Neural cell (in vitro differentiated cells): ENCODE results near the gene MAPT. TPM values are rescaled to one million over a fixed set of nuclear protein-coding genes. Genes with fewer than 3 reads are reported as not detected.

Experiments used
- H2AFZ ChIP-seq: fragments of 200-600, 300-800 bp; sonication (generic), shearing (Covaris generic); 2 replicates; pipeline ENCODE4 v1.6.0; 2014; ENCODE audit warnings: low read depth, mild to moderate bottlenecking, antibody characterized with exemption, low read length, moderate library complexity
- H3F3A ChIP-seq: fragments of 200-600 bp; shearing (Covaris generic); 2 replicates; pipeline ENCODE4 v1.6.1; 2016; ENCODE audit warnings: mild to moderate bottlenecking, moderate library complexity, mixed read lengths, antibody characterized with exemption, low read length; ENCODE audit not compliant: insufficient read depth, poor library complexity, severe bottlenecking
- H3K27ac ChIP-seq: fragments of 200-600, 300-800 bp; sonication (generic), shearing (Covaris generic); 2 replicates; pipeline ENCODE4 v1.5.1; 2014; ENCODE audit warnings: mild to moderate bottlenecking, low read length, moderate library complexity
- H3K27me3 ChIP-seq: fragments of 300-800, 200-600 bp; sonication (generic), shearing (Covaris generic); 2 replicates; pipeline ENCODE4 v1.6.0; 2014; ENCODE audit warnings: mild to moderate bottlenecking, low read depth, low read length, moderate library complexity; ENCODE audit not compliant: insufficient read depth
- H3K36me3 ChIP-seq: fragments of 300-800, 200-600 bp; sonication (generic), shearing (Covaris generic); 2 replicates; pipeline ENCODE4 v1.5.1; 2014; ENCODE audit warnings: mild to moderate bottlenecking, antibody characterized with exemption, low read length, moderate library complexity; ENCODE audit not compliant: insufficient read depth
- H3K4me2 ChIP-seq: fragments of 300-800, 200-600 bp; sonication (generic), shearing (Covaris generic); 2 replicates; pipeline ENCODE4 v1.6.0; 2014; ENCODE audit warnings: mild to moderate bottlenecking, low read length
- H3K4me3 ChIP-seq: fragments of 300-800, 200-600 bp; sonication (generic), shearing (Covaris generic); 2 replicates; pipeline ENCODE4 v1.5.1; 2014; ENCODE audit warnings: mild to moderate bottlenecking, low read length, moderate library complexity
- H3K79me2 ChIP-seq: fragments of 200-600 bp; shearing (Covaris generic); replicated peaks from 2 replicates; pipeline ENCODE4 v1.6.0; 2014; ENCODE audit warnings: mild to moderate bottlenecking, low read length, moderate library complexity; ENCODE audit not compliant: insufficient read depth
- H3K9ac ChIP-seq: fragments of 300-800, 200-600 bp; sonication (generic), shearing (Covaris generic); 2 replicates; pipeline ENCODE4 v1.6.1; 2016; ENCODE audit warnings: mild to moderate bottlenecking, low read length, mixed read lengths
- H3K9me2 ChIP-seq: fragments of 200-600 bp; shearing (Covaris generic); 2 replicates; pipeline ENCODE4 v1.6.1; 2016; ENCODE audit warnings: mild to moderate bottlenecking, low read length, mixed read lengths; ENCODE audit not compliant: insufficient read depth
- H3K9me3 ChIP-seq: fragments of 200-600, 300-800 bp; sonication (generic), shearing (Covaris generic); 2 replicates; pipeline ENCODE4 v1.6.1; 2016; ENCODE audit warnings: mild to moderate bottlenecking, mixed run types, low read length, moderate library complexity, mixed read lengths
- H4K20me1 ChIP-seq: fragments of 200-600 bp; shearing (Covaris generic); 2 replicates; pipeline ENCODE4 v1.6.1; 2016; ENCODE audit warnings: mild to moderate bottlenecking, mixed run types; ENCODE audit not compliant: insufficient read depth
- EP300 ChIP-seq: fragments of 450-650 bp; conservative IDR thresholded peaks from 2 replicates; pipeline ENCODE4 v1.6.1; 2014; ENCODE audit warnings: antibody characterized with exemption, mild to moderate bottlenecking, moderate library complexity; ENCODE audit not compliant: poor library complexity, severe bottlenecking
- EZH2 ChIP-seq: fragments of 200-600, 300-800 bp; shearing (Covaris generic), sonication (generic); IDR thresholded peaks from 2 replicates; pipeline ENCODE4 v1.6.1; 2014; ENCODE audit warnings: antibody characterized with exemption, low read length, borderline replicate concordance, mild to moderate bottlenecking; ENCODE audit not compliant: insufficient read depth, poor library complexity, severe bottlenecking
- MXI1 ChIP-seq: fragments of 450-650 bp; conservative IDR thresholded peaks from 2 replicates; pipeline ENCODE4 v1.6.1; 2014; ENCODE audit warnings: antibody characterized with exemption, mild to moderate bottlenecking; ENCODE audit not compliant: poor library complexity, severe bottlenecking
- POLR2AphosphoS5 ChIP-seq: IDR thresholded peaks from 2 replicates; pipeline ENCODE4 v1.6.1; 2012
- RAD21 ChIP-seq: fragments of 450-650 bp; conservative IDR thresholded peaks from 2 replicates; pipeline ENCODE4 v1.6.1; 2014; ENCODE audit warnings: antibody characterized with exemption, mild to moderate bottlenecking, moderate library complexity
- SMC3 ChIP-seq: fragments of 450-650 bp; conservative IDR thresholded peaks from 2 replicates; pipeline ENCODE4 v1.6.1; 2014; ENCODE audit warnings: antibody characterized with exemption, mild to moderate bottlenecking, moderate library complexity; ENCODE audit not compliant: poor library complexity
- TAF1 ChIP-seq: IDR thresholded peaks from 2 replicates; pipeline ENCODE4 v1.6.1; 2012; ENCODE audit warnings: low read depth
- polyA plus RNA-seq: library from polyadenylated mRNA; depleted of rRNA; stranded (reverse); fragments of >200 nt; gene quantifications from 2 replicates; pipeline ENCODE4 v1.2.3, GENCODE V29; 2014
- TF ChIP-seq, protein P1 (sequence below): fragments of 450-650 bp; IDR thresholded peaks from 2 replicates; pipeline ENCODE4 v1.5.1; 2014; ENCODE audit warnings: antibody characterized with exemption, mild to moderate bottlenecking, moderate library complexity; ENCODE audit not compliant: poor library complexity, severe bottlenecking
- TF ChIP-seq, protein P2 (sequence below): IDR thresholded peaks from 2 replicates; pipeline ENCODE4 v1.6.1; 2012; ENCODE audit warnings: borderline replicate concordance

The MAPT gene
- polyA plus RNA-seq, 1 donor from 2014 or later = 94.5 TPM

DNA sequence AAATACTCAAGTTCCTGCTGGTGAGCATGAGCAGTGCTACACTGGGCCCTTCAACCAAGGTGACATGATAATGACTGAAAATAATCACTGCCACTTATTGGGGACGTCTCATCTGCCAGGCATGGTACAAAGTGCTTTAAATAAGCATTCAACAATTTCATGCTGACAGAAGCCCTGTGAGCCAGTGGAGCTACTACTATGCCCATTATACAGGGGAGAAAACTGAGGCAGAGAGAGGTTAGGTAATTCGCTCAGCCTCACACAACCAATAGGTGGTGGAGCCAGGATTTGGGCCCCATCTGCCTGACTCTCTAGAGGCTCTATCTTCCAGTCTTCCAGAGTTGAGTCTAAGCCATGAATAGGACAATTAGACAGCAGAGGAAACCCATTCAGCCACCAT is 74.4 kb downstream of the MAPT start:
- no peak overlapping the region for H2AFZ ChIP-seq
- H3K9me2 ChIP-seq = no peaks in the 10 kb centered on the region
- H3K36me3 ChIP-seq = peaks cover 13% of the 10 kb centered on the region
- no peak overlapping the region for H3K27ac ChIP-seq
- H4K20me1 ChIP-seq = no peaks in the 10 kb centered on the region
- TF ChIP-seq EP300 = no peak
- no peak for TF ChIP-seq EZH2
- TF ChIP-seq, protein P1, sequence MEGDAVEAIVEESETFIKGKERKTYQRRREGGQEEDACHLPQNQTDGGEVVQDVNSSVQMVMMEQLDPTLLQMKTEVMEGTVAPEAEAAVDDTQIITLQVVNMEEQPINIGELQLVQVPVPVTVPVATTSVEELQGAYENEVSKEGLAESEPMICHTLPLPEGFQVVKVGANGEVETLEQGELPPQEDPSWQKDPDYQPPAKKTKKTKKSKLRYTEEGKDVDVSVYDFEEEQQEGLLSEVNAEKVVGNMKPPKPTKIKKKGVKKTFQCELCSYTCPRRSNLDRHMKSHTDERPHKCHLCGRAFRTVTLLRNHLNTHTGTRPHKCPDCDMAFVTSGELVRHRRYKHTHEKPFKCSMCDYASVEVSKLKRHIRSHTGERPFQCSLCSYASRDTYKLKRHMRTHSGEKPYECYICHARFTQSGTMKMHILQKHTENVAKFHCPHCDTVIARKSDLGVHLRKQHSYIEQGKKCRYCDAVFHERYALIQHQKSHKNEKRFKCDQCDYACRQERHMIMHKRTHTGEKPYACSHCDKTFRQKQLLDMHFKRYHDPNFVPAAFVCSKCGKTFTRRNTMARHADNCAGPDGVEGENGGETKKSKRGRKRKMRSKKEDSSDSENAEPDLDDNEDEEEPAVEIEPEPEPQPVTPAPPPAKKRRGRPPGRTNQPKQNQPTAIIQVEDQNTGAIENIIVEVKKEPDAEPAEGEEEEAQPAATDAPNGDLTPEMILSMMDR = no peak
- TF ChIP-seq RAD21 = no peak
- no peak for TF ChIP-seq TAF1
- no peak for TF ChIP-seq MXI1
- no peak for TF ChIP-seq SMC3
- no peak for TF ChIP-seq POLR2AphosphoS5
- TF ChIP-seq, protein P2, sequence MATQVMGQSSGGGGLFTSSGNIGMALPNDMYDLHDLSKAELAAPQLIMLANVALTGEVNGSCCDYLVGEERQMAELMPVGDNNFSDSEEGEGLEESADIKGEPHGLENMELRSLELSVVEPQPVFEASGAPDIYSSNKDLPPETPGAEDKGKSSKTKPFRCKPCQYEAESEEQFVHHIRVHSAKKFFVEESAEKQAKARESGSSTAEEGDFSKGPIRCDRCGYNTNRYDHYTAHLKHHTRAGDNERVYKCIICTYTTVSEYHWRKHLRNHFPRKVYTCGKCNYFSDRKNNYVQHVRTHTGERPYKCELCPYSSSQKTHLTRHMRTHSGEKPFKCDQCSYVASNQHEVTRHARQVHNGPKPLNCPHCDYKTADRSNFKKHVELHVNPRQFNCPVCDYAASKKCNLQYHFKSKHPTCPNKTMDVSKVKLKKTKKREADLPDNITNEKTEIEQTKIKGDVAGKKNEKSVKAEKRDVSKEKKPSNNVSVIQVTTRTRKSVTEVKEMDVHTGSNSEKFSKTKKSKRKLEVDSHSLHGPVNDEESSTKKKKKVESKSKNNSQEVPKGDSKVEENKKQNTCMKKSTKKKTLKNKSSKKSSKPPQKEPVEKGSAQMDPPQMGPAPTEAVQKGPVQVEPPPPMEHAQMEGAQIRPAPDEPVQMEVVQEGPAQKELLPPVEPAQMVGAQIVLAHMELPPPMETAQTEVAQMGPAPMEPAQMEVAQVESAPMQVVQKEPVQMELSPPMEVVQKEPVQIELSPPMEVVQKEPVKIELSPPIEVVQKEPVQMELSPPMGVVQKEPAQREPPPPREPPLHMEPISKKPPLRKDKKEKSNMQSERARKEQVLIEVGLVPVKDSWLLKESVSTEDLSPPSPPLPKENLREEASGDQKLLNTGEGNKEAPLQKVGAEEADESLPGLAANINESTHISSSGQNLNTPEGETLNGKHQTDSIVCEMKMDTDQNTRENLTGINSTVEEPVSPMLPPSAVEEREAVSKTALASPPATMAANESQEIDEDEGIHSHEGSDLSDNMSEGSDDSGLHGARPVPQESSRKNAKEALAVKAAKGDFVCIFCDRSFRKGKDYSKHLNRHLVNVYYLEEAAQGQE = no peak
- no peak overlapping the region for H3K9ac ChIP-seq
- H3K4me2 ChIP-seq = no peak overlapping the region
- no peaks in the 10 kb centered on the region for H3K79me2 ChIP-seq
- no peaks in the 10 kb centered on the region for H3K9me3 ChIP-seq
- H3K27me3 ChIP-seq = no peaks in the 10 kb centered on the region
- no peaks in the 10 kb centered on the region for H3F3A ChIP-seq
- no peak overlapping the region for H3K4me3 ChIP-seq

DNA sequence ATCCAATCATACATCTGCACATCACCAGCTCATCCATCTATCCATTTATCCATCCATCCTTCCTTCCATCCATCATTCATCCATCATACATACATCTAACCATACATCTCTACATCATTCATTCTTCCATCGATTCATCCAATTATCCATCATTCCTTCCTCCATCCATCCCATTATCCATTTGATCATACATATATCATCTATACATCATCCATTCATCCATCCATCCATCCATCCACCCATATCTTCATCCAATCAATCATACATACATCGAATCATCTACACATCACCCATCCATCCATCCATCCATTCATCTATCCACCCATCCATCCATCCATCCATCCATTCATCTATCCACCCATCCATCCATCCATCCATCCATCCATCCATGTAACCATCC is 75.4 kb downstream of the MAPT start:
- Histone ChIP-seq H3F3A (no peaks in the 10 kb centered on the region), H3K36me3 (peaks cover 13% of the 10 kb centered on the region), H3K9me3 (no peaks in the 10 kb centered on the region)

More for the DNA sequence above, 75.4 kb downstream of the MAPT start:
- TF ChIP-seq EZH2 (no peak), EP300 (no peak), RAD21 (no peak), POLR2AphosphoS5 (no peak), TAF1 (no peak), SMC3 (no peak), MXI1 (no peak)
- TF ChIP-seq, protein P1 = no peak
- TF ChIP-seq, protein P2 = no peak
- Histone ChIP-seq H4K20me1 (no peaks in the 10 kb centered on the region), H3K27ac (no peak overlapping the region), H3K9ac (no peak overlapping the region), H2AFZ (no peak overlapping the region), H3K4me3 (no peak overlapping the region), H3K79me2 (no peaks in the 10 kb centered on the region), H3K4me2 (no peak overlapping the region), H3K27me3 (no peaks in the 10 kb centered on the region), H3K9me2 (no peaks in the 10 kb centered on the region)
